Measurements from ENCODE around the gene KL. TPM values are rescaled to one million over a fixed set of nuclear protein-coding genes. Genes with fewer than 3 reads are reported as not detected.

Gene KL
- total and polyA plus RNA-seq, 2 donors (not counting 1 experiment from before 2014, with no cell fraction given): 0.07 TPM; not detected in 1

DNA sequence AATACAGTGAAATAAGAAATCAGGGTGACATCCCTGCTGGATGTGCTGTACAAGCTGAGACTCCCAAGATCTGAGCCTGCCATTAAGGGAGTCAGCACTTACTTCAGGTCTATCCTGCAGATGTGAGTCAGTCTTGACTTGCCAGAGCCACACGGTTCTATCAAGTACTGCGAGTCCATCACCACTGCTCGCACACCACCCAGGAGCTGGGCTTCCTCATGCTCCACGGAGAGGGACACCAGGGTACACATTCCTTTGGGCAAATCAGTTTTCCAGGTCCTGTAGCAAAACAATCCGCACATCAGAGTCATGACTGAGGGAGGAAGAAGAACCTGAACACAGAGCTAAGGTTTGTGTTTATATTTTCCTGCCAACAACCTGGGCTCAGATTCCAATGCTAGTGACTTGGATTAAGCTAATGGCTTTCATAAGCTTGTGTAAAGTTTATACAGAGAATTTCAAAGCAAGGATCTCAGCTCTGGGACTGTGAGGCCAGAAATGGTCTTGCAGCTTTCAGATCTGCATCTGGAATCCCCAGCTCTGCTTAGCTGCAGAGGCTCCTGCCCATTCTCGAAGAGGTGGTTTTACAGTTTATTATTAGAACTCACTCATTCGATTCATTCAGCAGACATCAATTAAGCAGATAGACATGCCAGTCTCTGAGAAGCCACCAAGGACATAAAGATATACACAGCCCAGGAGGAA lies 90.6 kb downstream of the KL start:
- Histone ChIP-seq H3K9me3 (ENCODE audit: control extremely low read depth in 1 of 3, control insufficient read depth in 2 of 3, insufficient read depth in 1 of 3, low read length in 2 of 3) (peaks cover 0 to 4% (median 0%) of the 10 kb centered on the region in 3 donors), H3K36me3 (replicated peaks in 1 of 2; ENCODE audit: control extremely low read depth in 1 of 2, control insufficient read depth in 1 of 2, extremely low read depth in 1 of 2, insufficient read depth in 2 of 2, low read length in 1 of 2) (no peaks in the 10 kb centered on the region), H3K9ac (ENCODE audit: low read length) (no peak overlapping the region), H3K4me3 (ENCODE audit: control extremely low read depth in 1 of 5, extremely low read depth in 1 of 5, insufficient read depth in 1 of 5, low read depth in 2 of 5, low read length in 4 of 5) (no peak overlapping the region), H3K27ac (ENCODE audit: low read length in 2 of 2) (no peak overlapping the region), H4K20me1 (ENCODE audit: control insufficient read depth, insufficient read depth, low read length, poor library complexity, severe bottlenecking) (no peaks in the 10 kb centered on the region), H3K27me3 (replicated peaks in 1 of 4; ENCODE audit: control extremely low read depth in 1 of 4, control insufficient read depth in 3 of 4, insufficient read depth in 4 of 4, low read length in 3 of 4) (peaks cover 0 to 11% (median 5%) of the 10 kb centered on the region in 4 experiments), H2AFZ (ENCODE audit: insufficient read depth, low read depth, low read length, poor library complexity, severe bottlenecking) (no peak overlapping the region), H3K4me2 (replicated peaks; ENCODE audit: low read depth, low read length, poor library complexity, severe bottlenecking) (no peak overlapping the region), H3K4me1 (ENCODE audit: control insufficient read depth in 2 of 2, insufficient read depth in 2 of 2, low read length in 2 of 2) (peaks cover 33 to 49% of the 10 kb centered on the region in 2 donors), H3K79me2 (ENCODE audit: control insufficient read depth, insufficient read depth, low read length) (no peaks in the 10 kb centered on the region)
- intact Hi-C loops (cut with micrococcal nuclease): no loop called here
- H3K27ac Mint-ChIP-seq: no peak overlapping the region
- POLR2A ChIA-PET: no interaction called here
- peaks cover 31% of the 10 kb centered on the region for H3K27me3 Mint-ChIP-seq
- WGBS (ENCODE audit: insufficient coverage): 84% methylated on average over 6 of the region's 7 CpGs
- peak overlapping the region; percentile 2 for H3K4me3 Mint-ChIP-seq
- DNase-seq (no peak), ATAC-seq (ENCODE audit: low read depth) (no peak)
- H3K9me3 Mint-ChIP-seq (ENCODE audit: insufficient read depth): no peaks in the 10 kb centered on the region
- TF ChIP-seq EZH2 (IDR thresholded peaks at IDR 0.05; ENCODE audit: borderline replicate concordance, insufficient read depth, low read depth, low read length, poor library complexity, severe bottlenecking): no peak
- TF ChIP-seq, protein P1, sequence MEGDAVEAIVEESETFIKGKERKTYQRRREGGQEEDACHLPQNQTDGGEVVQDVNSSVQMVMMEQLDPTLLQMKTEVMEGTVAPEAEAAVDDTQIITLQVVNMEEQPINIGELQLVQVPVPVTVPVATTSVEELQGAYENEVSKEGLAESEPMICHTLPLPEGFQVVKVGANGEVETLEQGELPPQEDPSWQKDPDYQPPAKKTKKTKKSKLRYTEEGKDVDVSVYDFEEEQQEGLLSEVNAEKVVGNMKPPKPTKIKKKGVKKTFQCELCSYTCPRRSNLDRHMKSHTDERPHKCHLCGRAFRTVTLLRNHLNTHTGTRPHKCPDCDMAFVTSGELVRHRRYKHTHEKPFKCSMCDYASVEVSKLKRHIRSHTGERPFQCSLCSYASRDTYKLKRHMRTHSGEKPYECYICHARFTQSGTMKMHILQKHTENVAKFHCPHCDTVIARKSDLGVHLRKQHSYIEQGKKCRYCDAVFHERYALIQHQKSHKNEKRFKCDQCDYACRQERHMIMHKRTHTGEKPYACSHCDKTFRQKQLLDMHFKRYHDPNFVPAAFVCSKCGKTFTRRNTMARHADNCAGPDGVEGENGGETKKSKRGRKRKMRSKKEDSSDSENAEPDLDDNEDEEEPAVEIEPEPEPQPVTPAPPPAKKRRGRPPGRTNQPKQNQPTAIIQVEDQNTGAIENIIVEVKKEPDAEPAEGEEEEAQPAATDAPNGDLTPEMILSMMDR (IDR thresholded peaks at IDR 0.05): no peak
- H3K4me1 Mint-ChIP-seq: peaks cover 51% of the 10 kb centered on the region
- CTCF ChIA-PET: no interaction called here

DNA sequence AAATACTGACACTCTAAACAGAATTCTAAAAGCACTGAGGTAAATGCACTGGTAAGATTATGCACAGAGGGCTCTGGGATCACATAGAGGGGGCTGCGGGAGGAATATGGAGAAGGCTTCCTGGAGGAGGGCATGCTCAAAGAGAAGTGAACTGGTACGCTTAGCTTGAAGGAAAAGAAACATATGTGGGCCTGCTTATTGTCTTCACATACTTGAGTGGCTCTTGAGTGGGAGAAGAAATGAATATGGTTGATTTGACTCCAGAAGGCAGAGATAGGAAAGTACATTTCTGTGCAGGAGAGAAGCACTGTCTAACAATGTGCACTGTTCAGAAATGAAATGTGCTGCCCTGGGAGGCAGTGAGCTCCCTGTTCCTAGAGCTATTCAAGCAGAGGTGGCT lies 91.1 kb downstream of the KL start:
- H3K9ac ChIP-seq (ENCODE audit: low read length): no peak overlapping the region
- intact Hi-C loops (cut with micrococcal nuclease): no loop called here
- Mint-ChIP-seq H3K27me3 (peaks cover 32% of the 10 kb centered on the region), H3K27ac (no peak overlapping the region), H3K4me1 (peaks cover 52% of the 10 kb centered on the region), H3K4me3 (peak overlapping the region; percentile 2), H3K9me3 (ENCODE audit: insufficient read depth) (no peaks in the 10 kb centered on the region)
- no peaks in the 10 kb centered on the region for H3K36me3 ChIP-seq (replicated peaks in 1 of 2; ENCODE audit: control extremely low read depth in 1 of 2, control insufficient read depth in 1 of 2, extremely low read depth in 1 of 2, insufficient read depth in 2 of 2, low read length in 1 of 2)
- ChIA-PET CTCF (no interaction called here), POLR2A (no interaction called here)
- ATAC-seq (ENCODE audit: low read depth) (no peak), DNase-seq (no peak)
- H2AFZ ChIP-seq (ENCODE audit: insufficient read depth, low read depth, low read length, poor library complexity, severe bottlenecking): no peak overlapping the region
- no peak overlapping the region for H3K27ac ChIP-seq (ENCODE audit: low read length in 2 of 2)
- H3K79me2 ChIP-seq (ENCODE audit: control insufficient read depth, insufficient read depth, low read length): no peaks in the 10 kb centered on the region
- no peak for TF ChIP-seq EZH2 (IDR thresholded peaks at IDR 0.05; ENCODE audit: borderline replicate concordance, insufficient read depth, low read depth, low read length, poor library complexity, severe bottlenecking)
- TF ChIP-seq, protein P1 (IDR thresholded peaks at IDR 0.05): no peak
- no peak overlapping the region for H3K4me3 ChIP-seq (ENCODE audit: control extremely low read depth in 1 of 5, extremely low read depth in 1 of 5, insufficient read depth in 1 of 5, low read depth in 2 of 5, low read length in 4 of 5)
- H3K4me1 ChIP-seq (ENCODE audit: control insufficient read depth in 2 of 2, insufficient read depth in 2 of 2, low read length in 2 of 2): peaks cover 33 to 51% of the 10 kb centered on the region in 2 donors
- peaks cover 0 to 11% (median 5%) of the 10 kb centered on the region in 4 experiments for H3K27me3 ChIP-seq (replicated peaks in 1 of 4; ENCODE audit: control extremely low read depth in 1 of 4, control insufficient read depth in 3 of 4, insufficient read depth in 4 of 4, low read length in 3 of 4)
- no peak overlapping the region for H3K4me2 ChIP-seq (replicated peaks; ENCODE audit: low read depth, low read length, poor library complexity, severe bottlenecking)
- no peaks in the 10 kb centered on the region for H4K20me1 ChIP-seq (ENCODE audit: control insufficient read depth, insufficient read depth, low read length, poor library complexity, severe bottlenecking)
- peaks cover 0 to 4% (median 0%) of the 10 kb centered on the region in 3 donors for H3K9me3 ChIP-seq (ENCODE audit: control extremely low read depth in 1 of 3, control insufficient read depth in 2 of 3, insufficient read depth in 1 of 3, low read length in 2 of 3)
- WGBS (ENCODE audit: insufficient coverage): 83% methylated on average over 2 of the region's 2 CpGs
